ENCODE measurements around the gene ABCF1.

The ABCF1 gene

GRCh38 chr6:30554404-30554803 is 16.8 kb upstream of the ABCF1 start:
- H4K20me1 ChIP-seq (ENCODE audit: insufficient read depth, low read length), result peaks cover 13% of the 10 kb centered on the region; the same call in 1 of the 2 replicates
- no peak overlapping the region for H3K4me2 ChIP-seq (ENCODE audit: insufficient read depth, low read length)
- H3K9me3 ChIP-seq (ENCODE audit: insufficient read depth, low read length, severe bottlenecking), result no peaks in the 10 kb centered on the region
- H3K27me3 ChIP-seq (ENCODE audit: insufficient read depth, low read length, poor library complexity), result no peaks in the 10 kb centered on the region
- no peak overlapping the region for H2AFZ ChIP-seq (ENCODE audit: low read depth, low read length)
- no peak overlapping the region for H3K27ac ChIP-seq (ENCODE audit: low read length)
- H3K9ac ChIP-seq (ENCODE audit: low read depth, low read length), result no peak overlapping the region
- H3K79me2 ChIP-seq (ENCODE audit: insufficient read depth, low read length), result peaks cover 26% of the 10 kb centered on the region
- peaks cover 31% of the 10 kb centered on the region for H3K4me1 ChIP-seq (ENCODE audit: insufficient read depth, low read length)
- no peak for ATAC-seq (ENCODE audit: insufficient read depth, low read depth)
- no peak overlapping the region for H3K4me3 ChIP-seq (ENCODE audit: low read depth in 1 of 2, low read length in 2 of 2)
- peaks cover 67% of the 10 kb centered on the region for H3K36me3 ChIP-seq (ENCODE audit: insufficient read depth, low read length)
- no peak for DNase-seq
- TF ChIP-seq CTCF (IDR thresholded peaks at IDR 0.05; ENCODE audit: borderline replicate concordance, extremely low read depth, low read length, poor library complexity, severe bottlenecking), result no peak
- TF ChIP-seq EZH2 (IDR thresholded peaks at IDR 0.05; ENCODE audit: borderline replicate concordance, low read depth, low read length, severe bottlenecking), result no peak

DNA sequence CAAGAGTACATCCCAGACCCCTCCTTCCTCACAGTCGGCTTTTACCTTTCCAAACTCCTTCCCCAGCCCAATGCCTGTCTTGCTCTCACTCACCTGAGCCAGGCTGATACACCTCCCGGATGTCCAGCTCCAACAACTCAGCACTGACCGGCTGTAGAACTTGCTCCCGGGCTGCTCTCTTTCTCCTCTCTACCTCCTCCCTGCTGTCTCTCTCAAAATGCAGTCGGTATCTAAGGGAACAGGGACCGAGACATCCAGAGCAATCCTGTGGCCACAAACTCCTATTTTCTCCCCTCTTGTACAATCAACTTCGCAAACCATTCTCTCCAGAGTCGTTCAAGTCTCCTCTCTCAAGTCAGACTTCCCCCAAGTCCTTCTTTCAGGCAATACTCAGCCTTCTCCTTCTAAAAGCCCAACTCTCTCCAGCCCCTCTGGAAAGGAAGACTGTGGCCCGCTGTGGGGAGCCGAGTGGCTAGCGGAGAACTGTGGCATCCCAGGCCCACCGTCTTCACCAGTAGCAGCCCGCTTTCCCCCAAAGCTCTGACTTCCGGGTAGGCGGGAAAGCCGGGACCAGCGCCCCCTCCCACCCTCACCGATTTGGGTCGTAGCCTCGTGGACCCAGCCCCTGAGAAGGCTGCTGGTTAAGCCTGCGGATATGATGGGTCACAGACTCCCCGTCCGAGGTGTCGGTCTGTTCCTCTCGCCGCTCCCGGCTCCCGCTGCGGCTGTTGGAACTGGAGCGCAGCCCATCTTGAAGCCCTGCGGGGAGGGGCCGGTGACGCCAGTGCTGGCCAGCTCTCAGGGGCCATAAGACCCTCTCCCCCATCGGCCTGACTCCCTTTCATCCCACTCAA is 16.1 kb upstream of the ABCF1 start:
- Histone ChIP-seq H3K27ac (ENCODE audit: low read length) (peak overlapping the region; percentile 80), H3K4me3 (ENCODE audit: low read depth in 1 of 2, low read length in 2 of 2) (peak overlapping the region; percentile 26 to 62; a peak in 3 of 4 replicates), H3K9me3 (ENCODE audit: insufficient read depth, low read length, severe bottlenecking) (no peaks in the 10 kb centered on the region), H3K4me2 (ENCODE audit: insufficient read depth, low read length) (peak overlapping the region; percentile 95), H4K20me1 (ENCODE audit: insufficient read depth, low read length) (peaks cover 13% of the 10 kb centered on the region; the same call in 1 of the 2 replicates), H3K27me3 (ENCODE audit: insufficient read depth, low read length, poor library complexity) (no peaks in the 10 kb centered on the region), H3K9ac (ENCODE audit: low read depth, low read length) (peak overlapping the region; percentile 64), H3K4me1 (ENCODE audit: insufficient read depth, low read length) (peaks cover 31% of the 10 kb centered on the region), H3K79me2 (ENCODE audit: insufficient read depth, low read length) (peaks cover 31% of the 10 kb centered on the region), H3K36me3 (ENCODE audit: insufficient read depth, low read length) (peaks cover 59% of the 10 kb centered on the region), H2AFZ (ENCODE audit: low read depth, low read length) (peak overlapping the region; percentile 66; the same call in 1 of the 2 replicates)
- ATAC-seq (ENCODE audit: insufficient read depth, low read depth) (no peak), DNase-seq (no peak)
- TF ChIP-seq CTCF (IDR thresholded peaks at IDR 0.05; ENCODE audit: borderline replicate concordance, extremely low read depth, low read length, poor library complexity, severe bottlenecking), result no peak
- TF ChIP-seq EZH2 (IDR thresholded peaks at IDR 0.05; ENCODE audit: borderline replicate concordance, low read depth, low read length, severe bottlenecking), result no peak

DNA sequence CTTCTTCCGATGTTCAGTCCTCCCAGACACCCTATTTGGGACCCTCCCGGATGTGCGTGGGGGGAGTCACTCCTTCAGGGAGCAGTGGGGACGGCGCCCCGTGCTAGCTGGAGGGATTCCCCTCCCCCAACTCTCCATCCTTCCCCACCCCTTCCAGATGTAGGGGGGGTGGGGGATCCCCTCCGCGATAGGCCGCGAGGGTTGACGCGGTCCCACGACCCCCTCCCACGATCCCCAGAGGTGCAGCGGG is 15.5 kb upstream of the ABCF1 start:
- Histone ChIP-seq H3K79me2 (ENCODE audit: insufficient read depth, low read length) (peaks cover 31% of the 10 kb centered on the region), H3K9ac (ENCODE audit: low read depth, low read length) (peak overlapping the region; percentile 64), H3K4me3 (ENCODE audit: low read depth in 1 of 2, low read length in 2 of 2) (peak overlapping the region; percentile 26 to 62), H3K27ac (ENCODE audit: low read length) (peak overlapping the region; percentile 80), H3K36me3 (ENCODE audit: insufficient read depth, low read length) (peaks cover 54% of the 10 kb centered on the region), H4K20me1 (ENCODE audit: insufficient read depth, low read length) (peaks cover 11% of the 10 kb centered on the region; the same call in 1 of the 2 replicates), H3K4me2 (ENCODE audit: insufficient read depth, low read length) (peak overlapping the region; percentile 95), H3K9me3 (ENCODE audit: insufficient read depth, low read length, severe bottlenecking) (no peaks in the 10 kb centered on the region), H3K4me1 (ENCODE audit: insufficient read depth, low read length) (peaks cover 31% of the 10 kb centered on the region), H3K27me3 (ENCODE audit: insufficient read depth, low read length, poor library complexity) (no peaks in the 10 kb centered on the region), H2AFZ (ENCODE audit: low read depth, low read length) (peak overlapping the region; percentile 66)
- TF ChIP-seq EZH2 (IDR thresholded peaks at IDR 0.05; ENCODE audit: borderline replicate concordance, low read depth, low read length, severe bottlenecking) (no peak), CTCF (IDR thresholded peaks at IDR 0.05; ENCODE audit: borderline replicate concordance, extremely low read depth, low read length, poor library complexity, severe bottlenecking) (no peak)
- no peak for ATAC-seq (ENCODE audit: insufficient read depth, low read depth)
- DNase-seq, result no peak

Data from DND-41 (cell line).